Peyer's patch (tissue), 4 donors: ENCODE measurements around the gene PPP1R9B. TPM values are rescaled to one million over a fixed set of nuclear protein-coding genes. Genes with fewer than 3 reads are reported as not detected.

Experiments used
- DNase-seq, 3 donors: peaks; one replicate each; pipeline ENCODE4 v3.0.0-alpha.2; 2017 to 2019
- H3K27ac ChIP-seq, 4 donors: fragments of 200-600 bp; sonication (generic); one replicate each; pipeline ENCODE4 v1.5.1; 2016 to 2019
- H3K27me3 ChIP-seq, 2 donors: fragments of 200-600 bp; sonication (generic); one replicate each; pipeline ENCODE4 v1.5.1; 2019
- H3K36me3 ChIP-seq, 3 donors: fragments of 200-600 bp; sonication (generic); one replicate each; pipeline ENCODE4 v1.5.1; 2016 to 2019
- H3K4me1 ChIP-seq, 4 donors: fragments of 200-600 bp; sonication (generic); one replicate each; pipeline ENCODE4 v1.5.1; 2016 to 2019
- H3K4me3 ChIP-seq, 4 donors: fragments of 200-600 bp; sonication (generic); 1 replicate in 3 of 4; 2 replicates in 1 of 4; pipeline ENCODE4 v1.5.1; 2016 to 2019; ENCODE audit warnings: mild to moderate bottlenecking in 1 of 4
- H3K9me3 ChIP-seq, 4 donors: fragments of 200-600 bp; sonication (generic); one replicate each; pipeline ENCODE4 v1.5.1; 2016 to 2019; ENCODE audit warnings: mild to moderate bottlenecking in 1 of 4
- POLR2A ChIP-seq, 2 donors: fragments of 450-650 bp; IDR thresholded peaks; one replicate each; pipeline ENCODE4 v1.5.1; 2017; ENCODE audit warnings: antibody characterized with exemption in 2 of 2, mild to moderate bottlenecking in 2 of 2, moderate library complexity in 2 of 2
- total RNA-seq, 4 donors: library from RNA; depleted of rRNA; stranded (reverse); fragments of >200 nt; gene quantifications; one replicate each; pipeline ENCODE4 v1.1.0, GENCODE V29; 2016
- TF ChIP-seq, protein P1 (sequence below), 6 experiments: fragments of 450-650 bp in 4 of 6; fragments of 200-600 bp in 2 of 6; sonication (generic) in 1 of 6; IDR thresholded peaks; one replicate each; pipeline ENCODE4 v1.5.1; 2017 to 2019; ENCODE audit warnings: antibody characterized with exemption in 6 of 6, mild to moderate bottlenecking in 3 of 6, moderate library complexity in 1 of 6

PPP1R9B gene
- total RNA-seq, 4 donors from 2014 or later, result 18.0 to 40.4 (median 32.9) TPM

DNA sequence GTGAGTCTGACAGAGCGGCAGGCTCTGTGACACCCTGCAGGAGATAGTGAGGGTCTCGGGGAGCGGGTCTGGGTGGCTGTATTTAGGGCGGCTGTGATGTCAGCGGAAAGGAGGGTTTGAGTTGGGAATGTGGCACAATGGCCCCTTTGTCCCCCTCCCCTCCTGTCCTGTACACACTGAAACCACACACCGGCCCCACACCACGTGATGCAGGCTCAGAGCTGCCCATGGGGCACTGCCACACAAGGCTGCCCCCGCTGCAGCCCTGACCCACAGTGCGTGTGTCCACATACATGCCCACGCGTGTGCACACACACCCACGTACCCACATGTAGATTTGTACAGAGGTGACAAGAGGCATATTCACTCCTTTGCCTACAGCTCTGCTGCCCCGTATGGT lies 30.7 kb upstream of the PPP1R9B start:
- no peak overlapping the region for H3K27ac ChIP-seq
- TF ChIP-seq, protein P1, sequence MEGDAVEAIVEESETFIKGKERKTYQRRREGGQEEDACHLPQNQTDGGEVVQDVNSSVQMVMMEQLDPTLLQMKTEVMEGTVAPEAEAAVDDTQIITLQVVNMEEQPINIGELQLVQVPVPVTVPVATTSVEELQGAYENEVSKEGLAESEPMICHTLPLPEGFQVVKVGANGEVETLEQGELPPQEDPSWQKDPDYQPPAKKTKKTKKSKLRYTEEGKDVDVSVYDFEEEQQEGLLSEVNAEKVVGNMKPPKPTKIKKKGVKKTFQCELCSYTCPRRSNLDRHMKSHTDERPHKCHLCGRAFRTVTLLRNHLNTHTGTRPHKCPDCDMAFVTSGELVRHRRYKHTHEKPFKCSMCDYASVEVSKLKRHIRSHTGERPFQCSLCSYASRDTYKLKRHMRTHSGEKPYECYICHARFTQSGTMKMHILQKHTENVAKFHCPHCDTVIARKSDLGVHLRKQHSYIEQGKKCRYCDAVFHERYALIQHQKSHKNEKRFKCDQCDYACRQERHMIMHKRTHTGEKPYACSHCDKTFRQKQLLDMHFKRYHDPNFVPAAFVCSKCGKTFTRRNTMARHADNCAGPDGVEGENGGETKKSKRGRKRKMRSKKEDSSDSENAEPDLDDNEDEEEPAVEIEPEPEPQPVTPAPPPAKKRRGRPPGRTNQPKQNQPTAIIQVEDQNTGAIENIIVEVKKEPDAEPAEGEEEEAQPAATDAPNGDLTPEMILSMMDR (IDR thresholded peaks at IDR 0.05), result no peak
- TF ChIP-seq POLR2A (IDR thresholded peaks at IDR 0.05), result no peak

DNA sequence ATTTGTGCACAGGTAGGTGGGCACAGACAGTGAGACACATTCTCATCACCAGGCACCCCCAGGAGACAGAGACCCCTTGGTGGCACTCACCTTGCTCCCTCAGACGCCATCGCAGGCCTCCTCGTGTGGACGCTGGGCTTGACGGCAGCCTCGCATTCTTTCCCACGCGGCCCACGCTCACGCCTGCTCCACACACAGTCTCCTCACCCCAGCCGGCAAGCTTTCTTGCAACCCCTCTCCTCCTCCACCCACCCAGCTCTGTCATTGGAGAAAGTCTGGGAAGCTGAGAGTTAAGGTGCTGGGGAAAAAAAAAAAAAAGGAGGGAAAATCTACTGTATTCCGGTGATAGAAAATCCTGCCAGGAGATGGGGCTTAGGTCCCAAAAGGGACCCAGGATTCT lies 30.1 kb upstream of the PPP1R9B start:
- Histone ChIP-seq H3K4me1 (peaks cover 3 to 35% (median 16%) of the 10 kb centered on the region in 4 donors), H3K27ac (no peak overlapping the region), H3K4me3 (no peak overlapping the region)

More for the DNA sequence above, 30.7 kb upstream of the PPP1R9B start:
- Histone ChIP-seq H3K9me3 (no peaks in the 10 kb centered on the region), H3K4me3 (no peak overlapping the region), H3K36me3 (no peaks in the 10 kb centered on the region), H3K4me1 (peaks cover 3 to 30% (median 16%) of the 10 kb centered on the region in 4 donors), H3K27me3 (no peaks in the 10 kb centered on the region)
- no peak for DNase-seq

DNA sequence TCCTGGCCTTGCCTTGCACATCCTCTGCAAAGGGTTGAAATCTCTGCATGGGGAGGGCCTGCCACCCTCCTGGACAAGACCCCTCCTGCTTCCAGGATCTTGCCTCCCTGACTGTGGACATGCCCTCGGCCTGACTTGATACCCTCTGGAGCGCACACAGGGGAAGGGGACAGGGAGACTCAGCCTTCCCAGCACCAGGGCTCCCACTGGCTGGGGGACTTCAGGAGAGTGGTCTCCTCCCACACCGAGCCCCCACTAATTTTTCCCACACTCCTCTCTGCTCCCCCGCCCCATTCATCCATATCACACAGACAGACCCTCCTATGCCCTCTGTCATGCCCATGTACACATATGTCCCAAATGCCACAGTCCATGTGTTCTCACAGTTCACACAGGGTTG lies 29.6 kb upstream of the PPP1R9B start:
- Histone ChIP-seq H3K4me1 (peaks cover 3 to 38% (median 14%) of the 10 kb centered on the region in 4 donors), H3K27ac (no peak overlapping the region), H3K36me3 (no peaks in the 10 kb centered on the region), H3K27me3 (no peaks in the 10 kb centered on the region), H3K4me3 (no peak overlapping the region), H3K9me3 (no peaks in the 10 kb centered on the region)
- TF ChIP-seq, protein P1 (IDR thresholded peaks at IDR 0.05), result no peak
- TF ChIP-seq POLR2A (IDR thresholded peaks at IDR 0.05), result no peak
- no peak for DNase-seq

More for the DNA sequence above, 30.1 kb upstream of the PPP1R9B start:
- Histone ChIP-seq H3K27me3 (no peaks in the 10 kb centered on the region), H3K36me3 (no peaks in the 10 kb centered on the region), H3K9me3 (no peaks in the 10 kb centered on the region)
- TF ChIP-seq, protein P1 (IDR thresholded peaks at IDR 0.05), result no peak
- no peak for TF ChIP-seq POLR2A (IDR thresholded peaks at IDR 0.05)
- no peak for DNase-seq

DNA sequence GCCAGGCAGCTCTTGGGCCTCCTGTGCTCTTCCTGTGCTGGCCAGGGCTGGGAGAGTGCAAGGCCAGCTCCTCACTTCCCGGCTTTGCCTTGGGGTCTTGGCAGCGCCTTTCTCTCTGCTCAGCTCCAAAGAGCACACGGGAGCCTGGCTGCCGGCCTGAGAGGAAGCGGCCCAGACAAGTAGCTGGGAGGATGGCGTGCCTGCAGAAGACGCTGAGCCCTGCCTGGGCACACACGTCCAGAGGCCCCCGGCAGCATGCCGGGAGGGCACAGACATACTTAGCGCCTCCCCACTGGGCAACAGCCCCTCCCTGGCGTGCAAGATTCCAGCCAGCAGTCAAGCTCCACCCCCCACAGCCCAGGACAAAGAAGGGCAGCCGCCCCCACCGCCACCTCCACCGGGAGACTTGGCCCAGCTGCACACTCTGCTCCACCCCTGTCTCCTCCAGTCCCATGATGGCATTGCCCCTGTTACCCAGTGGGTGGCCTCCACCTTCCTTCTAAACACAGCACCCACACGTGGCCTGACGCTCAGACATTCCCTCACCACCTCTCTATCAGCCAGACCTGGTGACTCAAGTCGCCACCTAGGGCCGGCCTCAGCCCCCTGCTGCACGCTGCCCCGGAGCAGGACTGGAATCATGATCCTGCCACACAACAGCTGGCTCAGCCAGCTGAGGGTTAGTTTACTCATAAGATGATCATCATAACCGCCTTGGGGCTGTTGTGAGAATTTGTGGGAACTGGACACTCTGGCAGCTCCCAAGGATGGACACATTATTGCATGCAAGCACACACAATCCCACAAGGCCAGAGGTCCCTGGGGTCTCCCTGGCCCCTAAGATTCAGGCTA lies 27.7 kb upstream of the PPP1R9B start:
- peaks cover 0 to 25% (median 2%) of the 10 kb centered on the region in 4 donors for H3K4me1 ChIP-seq
- TF ChIP-seq, protein P1 (IDR thresholded peaks at IDR 0.05), result peak; percentile 15 to 52 (median 45)
- no peak for TF ChIP-seq POLR2A (IDR thresholded peaks at IDR 0.05)
- no peaks in the 10 kb centered on the region for H3K27me3 ChIP-seq
- no peaks in the 10 kb centered on the region for H3K36me3 ChIP-seq
- H3K9me3 ChIP-seq, result no peaks in the 10 kb centered on the region
- H3K27ac ChIP-seq, result peak overlapping the region in 3 of 4 donors; percentile 23 to 72 (median 58)
- DNase-seq, result peak; percentile 69 to 86 (median 80)
- peak overlapping the region in 1 of 4 donors; percentile 9 for H3K4me3 ChIP-seq

DNA sequence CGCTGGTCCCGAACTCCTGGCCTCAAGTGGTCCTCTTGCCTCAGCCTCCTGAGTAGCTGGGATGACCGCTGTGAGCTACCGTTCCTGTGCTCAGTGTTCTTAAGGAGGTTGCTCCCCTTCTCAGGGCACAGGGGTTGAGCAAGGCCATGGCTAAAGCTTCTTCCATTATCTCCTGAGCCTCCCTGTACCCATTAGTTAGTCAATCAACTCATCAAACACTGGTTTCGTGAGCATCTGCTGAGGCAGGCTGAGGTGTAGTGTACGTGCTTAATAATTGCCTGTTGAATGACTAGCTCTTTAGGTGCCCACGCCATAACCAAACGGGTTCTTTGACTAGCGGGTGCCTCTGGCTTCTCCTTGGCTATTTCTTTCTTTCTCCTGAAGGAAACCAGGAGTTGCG lies 27.0 kb upstream of the PPP1R9B start:
- no peaks in the 10 kb centered on the region for H3K9me3 ChIP-seq
- peak overlapping the region in 2 of 4 donors; percentile 23 to 72 for H3K27ac ChIP-seq
- DNase-seq, result no peak
- H3K36me3 ChIP-seq, result no peaks in the 10 kb centered on the region
- H3K4me3 ChIP-seq, result no peak overlapping the region
- TF ChIP-seq, protein P1 (IDR thresholded peaks at IDR 0.05), result no peak
- TF ChIP-seq POLR2A (IDR thresholded peaks at IDR 0.05), result no peak
- H3K4me1 ChIP-seq, result peaks cover 0 to 25% (median 2%) of the 10 kb centered on the region in 4 donors
- H3K27me3 ChIP-seq, result no peaks in the 10 kb centered on the region
